T1000 (cell line): ENCODE measurements around the gene LIN52.
"Not testable (repeated sequence)": the region's sequence is repeated elsewhere in the genome, so short reads cannot be mapped to it uniquely, and the experiment has no call there.

Source experiments
- DNase-seq: peaks from one replicate; lab custom pipeline; 2025; ENCODE audit warnings: mixed read lengths; lab: John Stamatoyannopoulos, UW

LIN52 gene

DNA sequence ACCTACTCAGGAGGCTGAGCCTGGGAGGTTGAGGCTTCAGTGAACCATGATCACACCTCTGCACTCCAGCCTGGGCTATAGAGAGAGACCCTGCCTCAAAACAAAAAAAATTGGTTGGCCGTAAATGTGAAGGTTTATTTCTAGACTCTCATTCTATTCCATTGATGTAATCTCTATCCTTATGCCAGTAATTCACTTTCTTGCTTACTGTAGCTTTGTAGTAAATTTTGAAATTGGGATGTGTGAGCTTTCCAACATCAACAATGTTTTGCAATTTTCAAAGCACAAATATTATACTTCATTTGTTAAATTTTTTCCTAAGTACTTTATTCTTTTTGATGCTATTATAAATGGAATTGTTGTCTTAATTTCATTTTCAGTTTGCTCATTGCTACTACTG lies 24.6 kb downstream of the LIN52 start:
- DNase-seq = no peak

DNA sequence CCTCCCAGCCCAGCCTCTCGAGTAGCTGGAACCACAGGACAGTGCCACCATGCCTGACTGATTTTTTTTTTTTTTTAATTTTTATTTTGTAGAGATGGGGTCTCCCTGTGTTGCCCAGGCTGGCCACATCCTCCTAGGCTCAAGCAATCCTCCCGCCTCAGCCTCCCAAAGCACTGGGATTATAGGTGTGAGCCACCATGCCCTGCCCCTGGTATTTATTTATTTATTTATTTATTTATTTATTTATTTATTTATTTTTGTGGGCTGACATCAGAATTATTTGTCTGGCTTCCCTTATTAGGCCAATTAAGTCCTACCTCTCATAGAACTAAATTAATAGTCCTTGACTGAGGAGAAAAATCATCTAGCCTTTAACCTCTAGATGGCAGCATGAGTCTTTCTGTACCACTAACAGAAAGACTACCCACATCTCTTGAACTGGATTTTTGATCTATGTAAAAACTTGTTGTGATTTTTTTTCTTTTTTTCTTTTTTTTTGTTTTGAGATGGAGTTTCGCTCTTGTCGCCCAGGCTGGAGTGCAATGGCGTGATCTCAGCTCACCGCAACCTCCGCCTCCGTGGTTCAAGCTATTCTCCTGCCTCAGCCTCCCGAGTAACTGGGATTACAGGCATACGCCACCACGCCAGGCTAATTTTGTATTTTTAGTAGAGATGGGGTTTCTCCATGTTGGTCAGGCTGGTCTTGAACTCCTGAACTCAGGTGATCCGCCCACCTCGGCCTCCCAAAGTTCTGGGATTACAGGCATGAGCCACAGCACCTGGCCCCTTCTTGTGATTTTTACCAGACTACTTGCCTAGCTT lies 26.9 kb downstream of the LIN52 start:
- DNase-seq = not testable (repeated sequence)

- not testable (repeated sequence) for DNase-seq
Measured at GRCh38 chr14:74125487-74125886, 40.7 kb downstream of the LIN52 start.

- DNase-seq = no peak
Measured at GRCh38 chr14:74126315-74127013, 41.7 kb downstream of the LIN52 start.

DNA sequence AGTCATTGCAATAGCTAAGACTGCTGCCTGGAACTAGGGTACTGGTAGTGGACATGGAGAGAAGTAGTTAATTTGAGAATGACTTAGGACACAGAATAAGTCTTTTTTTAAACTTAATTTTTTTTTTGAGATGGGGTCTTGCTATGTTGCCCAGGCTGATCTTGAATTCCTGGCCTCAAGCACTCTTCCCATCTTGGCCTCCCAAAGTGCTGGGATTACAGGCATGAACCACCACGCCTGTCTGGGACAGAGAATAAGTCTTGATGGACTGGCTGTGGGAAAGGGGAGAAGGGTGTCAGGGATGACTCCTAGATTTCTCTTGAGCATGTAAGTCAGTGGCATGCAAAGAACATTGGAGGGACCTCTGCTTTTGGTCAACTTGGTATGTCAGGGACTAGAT lies 42.9 kb downstream of the LIN52 start:
- DNase-seq = no peak

- no peak for DNase-seq
Measured at GRCh38 chr14:74133833-74134481, 49.2 kb downstream of the LIN52 start.

- no peak for DNase-seq
Measured at GRCh38 chr14:74134484-74134883, 49.7 kb downstream of the LIN52 start.

GRCh38 chr14:74135426-74135825 lies 50.7 kb downstream of the LIN52 start:
- no peak for DNase-seq

GRCh38 chr14:74140374-74140850 lies 55.7 kb downstream of the LIN52 start:
- no peak for DNase-seq

DNA sequence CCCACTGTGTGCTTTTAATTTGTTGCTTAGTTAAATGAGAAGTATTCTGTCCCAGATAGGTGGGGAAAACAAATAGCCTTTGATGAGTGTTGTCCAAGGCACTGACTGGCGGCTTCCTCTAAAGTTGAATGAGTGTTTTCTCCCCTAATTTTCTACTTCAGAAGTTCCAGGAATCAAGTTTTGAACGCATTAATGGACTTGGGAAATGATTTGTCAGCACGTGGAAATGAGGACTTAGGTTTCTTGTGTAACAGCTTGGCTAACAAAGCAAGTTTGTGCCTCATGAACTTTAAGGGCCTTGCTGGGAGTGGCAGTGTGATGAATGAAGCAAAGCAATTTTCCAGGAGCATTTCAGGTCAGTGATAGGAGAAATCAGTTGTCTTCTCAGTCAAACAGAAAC lies 56.9 kb downstream of the LIN52 start:
- DNase-seq = no peak

GRCh38 chr14:74142523-74142922 lies 57.8 kb downstream of the LIN52 start:
- DNase-seq = no peak

DNA sequence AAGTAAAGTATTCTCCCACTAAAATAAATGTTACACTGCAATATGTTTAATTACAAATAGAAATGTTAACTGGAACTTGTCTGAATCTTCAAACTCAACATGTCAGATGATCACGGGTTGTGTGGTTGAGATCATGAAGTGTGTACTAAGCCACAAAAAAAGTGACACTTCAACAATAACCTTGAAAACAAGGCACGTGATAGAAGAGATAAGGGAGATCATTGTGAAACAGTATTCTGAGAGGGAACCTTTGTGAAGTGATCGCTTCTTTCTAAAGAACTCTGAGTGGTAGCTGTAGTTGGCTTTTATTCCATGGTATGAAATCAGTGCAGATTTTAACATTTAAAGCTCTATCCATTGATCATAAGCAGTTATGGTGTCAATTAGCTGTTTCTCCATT lies 60.0 kb downstream of the LIN52 start:
- DNase-seq = no peak

DNA sequence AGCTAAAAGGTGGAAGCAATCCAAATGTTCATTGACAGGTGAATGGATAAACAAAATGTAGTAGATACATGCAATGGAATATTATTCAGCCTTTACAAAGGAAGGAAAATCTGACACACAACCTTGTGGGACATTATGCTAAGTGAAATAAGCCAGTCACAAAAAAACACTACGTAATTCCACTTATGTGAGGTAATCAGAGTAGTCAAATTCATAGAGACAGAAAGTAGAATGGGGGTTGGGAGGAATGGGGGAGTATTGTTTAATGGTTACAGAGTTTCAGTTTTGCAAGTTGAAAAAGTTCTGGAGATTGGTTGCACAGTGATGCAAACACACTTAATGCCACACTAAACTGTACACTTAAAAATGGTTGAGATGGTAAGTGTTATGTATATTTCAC lies 62.8 kb downstream of the LIN52 start:
- DNase-seq = no peak

DNA sequence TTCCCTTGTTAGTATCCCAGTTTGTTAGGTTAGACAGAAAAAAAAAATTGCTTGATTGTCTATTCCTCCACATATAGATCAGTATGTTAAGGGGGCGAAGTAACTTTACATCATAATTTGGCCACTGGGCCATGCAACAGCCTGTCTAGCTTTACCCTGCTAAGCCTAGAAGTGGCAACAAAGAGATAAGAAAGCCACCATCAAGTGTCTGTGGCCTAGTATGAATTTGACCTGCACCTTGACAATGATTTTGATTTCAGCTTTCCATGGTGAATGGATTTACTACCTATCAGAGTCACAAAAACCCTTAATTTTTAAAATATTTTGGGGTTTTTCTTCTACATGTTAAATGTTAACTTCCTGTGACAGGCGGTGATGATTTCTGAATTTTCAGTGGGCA lies 63.9 kb downstream of the LIN52 start:
- DNase-seq = no peak

GRCh38 chr14:74155287-74155686 lies 70.5 kb downstream of the LIN52 start:
- DNase-seq = no peak

DNA sequence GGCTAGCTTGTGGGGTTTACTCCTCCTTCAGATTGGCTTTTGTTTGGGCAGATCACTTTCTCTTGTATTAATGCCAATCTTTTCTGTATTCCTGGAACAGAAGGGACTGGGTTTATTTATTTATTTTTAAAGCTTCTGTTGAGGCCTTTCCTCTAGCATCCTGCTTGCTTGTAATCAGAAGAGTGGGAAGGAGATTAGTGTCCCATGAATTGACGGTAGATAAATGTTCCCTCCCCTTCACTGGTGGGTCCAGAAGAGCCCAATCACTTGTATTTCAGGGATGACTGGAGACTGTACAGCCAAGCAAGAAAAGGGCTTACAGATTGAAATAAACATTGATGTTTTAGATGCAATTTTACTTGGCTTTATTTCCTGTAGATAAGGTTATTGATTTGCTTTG lies 71.0 kb downstream of the LIN52 start:
- DNase-seq = no peak

DNA sequence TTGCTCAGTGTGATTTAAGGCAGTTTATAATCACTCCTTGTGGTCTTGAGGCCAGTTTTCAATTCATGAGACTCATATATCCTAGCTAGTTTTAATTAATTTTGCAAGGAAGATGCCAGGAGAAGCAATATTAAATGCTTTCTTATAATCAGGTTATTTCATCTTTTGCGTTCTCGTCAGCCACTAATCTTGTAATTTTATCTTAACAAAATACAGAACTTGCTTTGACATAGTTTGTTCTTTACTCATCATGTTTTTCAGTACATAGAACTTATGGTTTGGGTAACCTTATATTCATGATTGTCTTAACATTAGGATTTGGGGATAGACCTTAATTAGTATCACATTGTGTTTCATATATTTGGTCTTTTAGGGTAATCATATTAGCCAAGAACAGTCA lies 76.0 kb downstream of the LIN52 start:
- no peak for DNase-seq

DNA sequence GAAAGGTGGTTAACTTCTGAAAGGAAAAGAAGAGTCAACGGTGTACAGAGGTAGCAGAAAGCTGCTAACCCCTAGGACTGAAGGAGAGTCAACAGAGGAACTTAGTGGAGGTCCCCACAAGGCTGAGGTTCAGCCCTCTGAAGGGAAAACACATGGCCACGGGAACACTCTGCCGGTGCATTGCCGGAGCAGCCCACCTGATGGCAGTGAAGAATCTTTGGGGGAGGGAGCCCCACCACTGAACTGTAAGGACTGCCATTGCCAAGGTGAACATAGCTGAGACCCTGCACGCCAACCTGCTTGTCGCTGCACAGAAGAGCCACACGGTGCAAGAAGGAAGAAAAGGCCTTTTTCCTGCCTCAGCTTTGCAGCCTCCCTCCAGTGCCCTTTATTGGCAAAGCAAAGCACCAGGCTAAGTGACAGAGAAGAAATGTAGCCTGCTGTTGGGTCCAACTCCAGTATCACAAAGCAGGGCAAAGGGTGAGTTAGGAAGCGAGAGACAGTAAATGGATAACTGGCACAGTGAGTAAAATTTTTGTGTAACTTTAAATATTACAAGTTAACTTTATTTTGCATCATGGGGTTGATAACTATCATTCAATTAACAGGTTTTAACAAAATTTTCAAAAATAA lies 76.9 kb downstream of the LIN52 start:
- DNase-seq = no peak

DNA sequence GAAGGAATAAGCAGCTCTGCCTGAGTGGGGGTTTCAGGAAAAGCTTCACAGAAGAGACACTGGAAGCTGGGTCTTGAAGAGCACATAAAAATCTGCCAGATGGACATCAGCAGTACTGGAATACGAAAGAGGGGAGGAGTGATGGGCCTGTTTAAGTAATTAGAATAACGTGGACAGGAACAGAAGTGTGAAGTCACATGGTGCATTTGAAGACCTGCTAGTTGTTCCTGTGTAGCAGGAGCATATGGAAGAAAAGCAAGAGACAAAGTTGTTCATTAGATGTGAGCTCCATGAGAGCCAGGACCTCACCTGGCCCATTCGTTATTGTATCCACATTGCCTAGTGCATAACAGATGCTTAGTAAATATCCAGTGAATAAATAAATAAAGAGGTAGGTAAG lies 85.2 kb downstream of the LIN52 start:
- no peak for DNase-seq

DNA sequence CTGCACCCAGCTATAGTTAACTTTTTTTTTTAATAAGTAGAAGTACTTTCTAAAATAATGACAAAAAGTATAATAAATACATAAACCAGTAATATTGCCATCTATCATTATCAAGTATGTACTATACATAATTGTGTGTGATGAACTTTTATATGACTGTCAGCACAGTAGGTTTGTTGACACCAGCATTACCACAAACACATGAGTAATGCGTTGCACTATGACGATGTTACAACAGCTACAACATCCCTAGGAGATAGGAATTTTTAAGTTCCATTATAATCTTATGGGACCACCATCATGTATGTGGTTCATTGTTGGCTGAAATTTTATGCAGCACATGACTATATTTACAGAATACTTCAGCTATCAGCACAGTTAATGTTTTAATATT lies 91.6 kb downstream of the LIN52 start:
- DNase-seq = no peak

- no peak for DNase-seq
Measured at GRCh38 chr14:74179856-74180255, 95.1 kb downstream of the LIN52 start.

DNA sequence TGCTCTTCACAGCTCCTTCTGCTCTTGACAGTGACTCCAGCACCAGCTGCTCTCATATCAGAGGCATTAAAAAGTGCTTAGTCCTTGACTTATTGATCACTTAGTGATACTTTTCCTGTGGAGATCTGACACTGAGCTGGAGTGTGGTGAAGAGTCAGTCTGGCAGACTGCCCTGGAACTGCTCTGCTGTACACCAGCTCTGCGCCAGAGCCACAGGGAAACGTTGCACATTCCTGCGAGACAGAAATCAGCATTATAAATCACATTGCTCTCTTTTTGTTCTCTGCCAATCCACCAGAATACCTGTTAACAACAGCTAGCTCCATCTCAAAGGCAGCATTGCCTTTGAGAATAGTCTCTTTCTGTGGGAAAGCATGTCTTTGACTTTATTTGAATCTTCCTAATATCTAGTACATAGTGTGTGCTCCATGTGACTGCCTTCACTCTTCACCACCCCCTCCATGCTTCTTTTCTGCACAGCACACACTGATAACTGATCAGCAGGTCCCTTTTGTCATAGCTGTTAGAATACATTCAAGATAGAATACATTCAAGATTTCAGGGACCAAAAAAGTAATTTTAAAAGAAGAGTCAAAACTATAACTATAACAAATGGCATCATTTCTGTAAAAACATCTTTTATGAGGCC lies 106.3 kb downstream of the LIN52 start:
- no peak for DNase-seq
